ENCODE measurements around the gene LKAAEAR1.
A peak's percentile ranks its signal among the peaks of the same experiment; 100 is the strongest.

The LKAAEAR1 gene

DNA sequence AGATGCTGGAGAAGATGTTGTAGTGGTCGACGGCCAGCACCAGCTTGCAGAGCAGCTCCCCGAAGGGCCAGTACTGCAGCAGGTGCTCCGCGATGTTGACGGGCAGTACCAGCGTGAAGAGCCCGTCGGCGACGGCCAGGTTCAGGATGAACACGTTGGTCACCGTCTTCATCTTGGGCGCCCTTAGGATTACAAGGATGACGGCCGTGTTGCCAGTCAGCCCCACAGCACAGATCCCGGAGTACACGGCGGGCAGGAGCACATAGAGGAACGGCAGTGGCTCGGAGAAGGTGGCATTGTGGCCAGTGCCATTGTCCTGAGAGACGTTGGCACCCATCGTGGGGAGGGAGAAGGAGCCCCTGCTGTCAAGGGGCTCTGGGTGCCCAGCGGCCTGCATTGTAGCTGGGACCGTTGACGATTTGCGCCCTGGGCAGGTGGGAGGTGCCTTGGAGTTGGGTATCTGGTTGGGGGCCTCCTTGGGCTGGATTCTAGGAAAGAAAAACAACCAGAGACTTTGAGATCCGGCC, 22.3 kb upstream of the LKAAEAR1 start:
- no peaks in the 10 kb centered on the region for H3K4me1 Mint-ChIP-seq (ENCODE audit: low read depth)
- peaks cover 13% of the 10 kb centered on the region for H3K27me3 Mint-ChIP-seq (ENCODE audit: low read depth)
- H3K4me3 Mint-ChIP-seq: no peak overlapping the region
- no peak for DNase-seq (ENCODE audit: low spot score)
- no peaks in the 10 kb centered on the region for H3K9me3 Mint-ChIP-seq
- H3K36me3 Mint-ChIP-seq (ENCODE audit: low read depth): no peaks in the 10 kb centered on the region
- H3K27ac Mint-ChIP-seq: no peak overlapping the region

DNA sequence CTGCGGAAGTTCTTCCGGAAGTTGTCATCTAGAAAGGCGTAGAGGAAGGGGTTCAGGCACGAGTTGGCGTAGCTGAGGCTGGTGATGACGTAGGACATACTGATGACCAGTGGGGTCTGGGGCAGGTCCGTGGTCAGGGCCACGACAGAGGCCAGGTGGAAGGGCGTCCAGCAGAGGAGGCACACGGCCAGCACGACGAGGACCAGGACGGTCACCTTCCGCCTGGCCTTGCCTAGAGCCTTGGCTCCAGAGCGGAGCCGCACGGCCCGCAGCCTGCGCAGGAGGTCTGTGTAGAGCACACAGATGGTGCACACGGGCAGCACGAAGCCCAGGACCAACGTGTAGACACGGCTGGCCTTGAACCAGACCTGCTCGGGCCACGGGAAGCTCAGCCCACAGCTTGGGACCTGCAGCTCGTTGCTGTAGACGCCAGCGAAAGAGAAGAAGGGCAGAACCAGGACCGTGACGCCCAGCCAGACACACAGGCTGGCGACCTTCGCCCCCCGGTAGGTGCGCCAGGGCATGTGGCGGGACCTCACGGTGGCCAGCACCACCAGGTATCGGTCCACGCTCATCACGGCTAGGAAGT, 21.7 kb upstream of the LKAAEAR1 start:
- Mint-ChIP-seq H3K4me3 (no peak overlapping the region), H3K36me3 (ENCODE audit: low read depth) (no peaks in the 10 kb centered on the region), H3K27me3 (ENCODE audit: low read depth) (peaks cover 19% of the 10 kb centered on the region), H3K27ac (no peak overlapping the region), H3K4me1 (ENCODE audit: low read depth) (no peaks in the 10 kb centered on the region), H3K9me3 (no peaks in the 10 kb centered on the region)
- no peak for DNase-seq (ENCODE audit: low spot score)

DNA sequence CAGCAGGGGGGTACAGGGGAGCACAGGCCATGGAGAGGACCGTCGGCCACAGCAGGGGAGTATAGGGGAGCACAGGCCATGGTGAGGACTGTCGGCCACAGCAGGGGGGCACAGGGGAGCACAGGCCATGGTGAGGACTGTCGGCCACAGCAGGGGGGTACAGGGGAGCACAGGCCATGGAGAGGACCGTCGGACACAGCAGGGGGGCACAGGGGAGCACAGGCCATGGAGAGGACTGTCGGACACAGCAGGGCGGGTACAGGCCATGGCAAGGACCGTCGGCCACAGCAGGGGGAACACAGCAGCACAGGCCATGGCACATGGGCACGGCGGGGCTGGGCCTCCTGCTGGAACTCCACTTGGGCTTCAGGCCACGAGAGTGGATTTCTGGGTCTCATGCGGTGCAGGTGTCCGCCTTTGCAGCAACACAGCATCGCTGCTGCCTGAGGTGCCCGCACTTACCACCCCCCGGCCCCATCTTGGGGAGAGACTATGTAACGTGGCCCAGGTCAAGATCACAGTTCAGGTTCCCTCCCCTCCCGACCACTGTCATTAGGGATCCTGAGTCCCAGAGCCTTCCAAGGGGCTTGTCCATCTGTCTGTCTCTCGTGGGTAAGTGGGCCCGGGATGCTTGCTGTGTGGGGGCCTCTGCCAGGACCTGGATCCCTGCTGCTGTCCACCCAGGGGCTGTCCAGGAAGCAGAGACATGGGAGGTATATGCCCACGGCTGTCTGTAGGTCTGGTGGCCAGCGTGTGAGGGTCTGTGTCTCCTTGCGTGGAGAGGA, 20.7 kb upstream of the LKAAEAR1 start:
- Mint-ChIP-seq H3K36me3 (ENCODE audit: low read depth) (no peaks in the 10 kb centered on the region), H3K4me1 (ENCODE audit: low read depth) (no peaks in the 10 kb centered on the region), H3K9me3 (no peaks in the 10 kb centered on the region), H3K27ac (no peak overlapping the region), H3K4me3 (no peak overlapping the region), H3K27me3 (ENCODE audit: low read depth) (peaks cover 23% of the 10 kb centered on the region)
- DNase-seq (ENCODE audit: low spot score): no peak

DNA sequence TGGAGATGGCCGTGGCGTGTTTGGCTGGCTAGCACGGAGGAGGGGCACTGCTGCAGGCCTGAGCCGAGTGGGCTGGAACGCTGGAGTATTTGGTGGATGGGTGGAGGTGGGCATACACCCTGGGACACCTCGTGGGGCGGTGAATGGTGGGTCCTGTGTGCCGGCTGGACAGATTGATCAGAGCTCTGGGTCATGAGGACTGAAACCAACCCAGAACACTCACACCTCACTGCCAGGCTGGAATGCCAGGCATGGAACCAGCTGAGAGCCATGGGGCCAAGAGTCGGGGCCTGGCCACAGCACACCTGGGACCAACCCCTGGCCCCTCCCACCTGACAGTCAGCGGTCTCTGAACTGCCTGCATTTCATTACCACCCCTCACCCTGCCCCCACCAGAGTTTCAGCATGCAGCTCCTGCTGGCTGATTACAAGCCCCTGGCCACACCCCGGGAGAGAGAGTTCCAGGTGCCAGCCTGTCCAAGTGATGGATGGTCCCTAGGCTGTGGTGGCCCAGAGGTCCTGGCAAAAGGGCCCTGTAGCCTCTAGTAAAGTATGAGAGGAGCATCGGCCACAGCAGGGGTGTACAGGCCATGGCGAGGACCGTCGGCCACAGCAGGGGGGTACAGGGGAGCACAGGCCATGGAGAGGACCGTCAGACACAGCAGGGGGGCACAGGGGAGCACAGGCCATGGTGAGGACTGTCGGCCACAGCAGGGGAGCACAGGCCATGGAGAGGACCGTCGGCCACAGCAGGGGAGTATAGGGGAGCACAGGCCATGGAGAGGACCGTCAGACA, 19.9 kb upstream of the LKAAEAR1 start:
- Mint-ChIP-seq H3K4me1 (ENCODE audit: low read depth) (no peaks in the 10 kb centered on the region), H3K36me3 (ENCODE audit: low read depth) (no peaks in the 10 kb centered on the region), H3K27ac (no peak overlapping the region), H3K27me3 (ENCODE audit: low read depth) (peaks cover 23% of the 10 kb centered on the region), H3K9me3 (no peaks in the 10 kb centered on the region), H3K4me3 (no peak overlapping the region)
- DNase-seq (ENCODE audit: low spot score): no peak

DNA sequence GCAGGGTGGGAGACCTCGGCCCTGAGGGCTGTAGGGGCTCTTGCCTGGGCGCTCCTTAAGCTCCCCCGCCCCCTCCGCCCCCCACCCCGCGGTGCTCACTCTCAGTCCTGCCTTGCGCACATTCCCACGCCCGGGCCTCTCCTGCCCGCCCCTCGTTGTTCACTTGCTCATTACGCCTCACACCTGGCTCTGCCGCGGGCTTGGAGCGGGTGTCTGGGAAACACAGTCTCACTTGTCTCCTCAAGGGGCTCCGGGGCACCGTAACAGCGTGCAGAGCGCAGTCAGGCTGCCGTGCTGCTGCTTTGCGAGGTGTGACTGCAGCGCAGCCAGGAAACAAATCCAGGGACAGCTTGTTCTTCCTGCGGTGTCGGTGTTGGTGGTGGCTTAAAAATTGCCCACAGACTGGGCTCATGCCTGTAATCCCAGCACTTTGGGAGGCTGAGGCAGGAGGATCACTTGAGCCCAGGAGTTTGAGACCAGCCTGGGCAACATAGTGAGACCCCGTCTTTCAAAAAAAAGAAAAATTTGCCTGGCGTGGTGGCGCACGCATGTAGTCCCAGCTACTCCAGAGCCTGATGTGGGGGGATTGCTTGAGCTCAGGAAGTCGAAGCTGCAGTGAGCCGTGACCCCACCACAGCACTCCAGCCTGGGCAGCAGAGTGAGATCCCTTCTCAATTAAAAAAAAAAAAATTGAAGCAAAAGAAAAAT, 18.6 kb upstream of the LKAAEAR1 start:
- H3K4me1 Mint-ChIP-seq (ENCODE audit: low read depth): no peaks in the 10 kb centered on the region
- DNase-seq (ENCODE audit: low spot score): no peak
- H3K4me3 Mint-ChIP-seq: peak overlapping the region; percentile 48
- H3K27ac Mint-ChIP-seq: no peak overlapping the region
- H3K36me3 Mint-ChIP-seq (ENCODE audit: low read depth): no peaks in the 10 kb centered on the region
- H3K9me3 Mint-ChIP-seq: no peaks in the 10 kb centered on the region
- H3K27me3 Mint-ChIP-seq (ENCODE audit: low read depth): peaks cover 23% of the 10 kb centered on the region

DNA sequence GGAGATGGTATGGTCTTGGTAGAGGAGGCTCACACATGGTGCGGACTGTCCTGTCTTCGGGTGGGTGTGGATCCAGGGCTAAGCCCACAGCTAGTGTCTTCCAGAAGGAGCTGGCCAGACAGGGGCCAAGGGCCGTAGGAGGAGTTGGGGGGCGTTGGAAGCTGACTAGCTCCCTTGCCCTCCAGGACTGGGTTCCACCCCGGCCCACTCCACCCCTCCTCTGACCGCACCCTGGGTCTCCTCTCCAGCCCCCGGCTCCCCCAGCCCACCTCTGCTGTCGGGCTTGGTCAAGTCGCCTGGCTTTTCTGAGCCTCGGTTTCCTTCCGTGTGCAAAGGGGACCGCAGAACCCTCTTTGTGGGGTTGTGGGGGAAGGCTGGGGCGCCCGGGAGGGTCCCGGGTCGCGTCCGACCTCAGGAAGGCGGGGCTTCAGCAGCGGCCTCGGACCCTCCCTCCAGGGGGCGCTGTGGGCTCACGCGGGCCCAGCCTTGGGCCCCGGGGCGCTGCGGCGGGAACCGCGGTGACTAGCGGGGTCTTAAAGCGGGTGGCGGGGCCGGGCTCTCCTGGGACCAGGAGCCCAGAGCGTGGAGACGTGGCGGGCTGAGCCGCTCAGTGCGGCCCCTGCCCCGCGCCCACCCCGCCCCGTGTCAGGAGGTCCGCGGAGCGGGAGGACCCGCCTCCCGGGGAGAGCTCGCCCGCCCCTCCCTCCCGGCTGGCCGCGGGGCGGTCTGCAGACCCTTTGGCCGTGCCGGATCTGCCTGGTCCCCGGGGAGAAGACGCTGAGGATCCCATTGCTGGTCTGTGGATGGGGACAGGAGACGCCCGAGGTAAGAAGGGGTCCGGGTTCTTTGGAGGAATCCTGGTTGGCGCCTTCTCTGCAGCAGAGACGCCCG, 17.8 kb upstream of the LKAAEAR1 start:
- H3K4me3 Mint-ChIP-seq: peak overlapping the region; percentile 51
- peaks cover 23% of the 10 kb centered on the region for H3K27me3 Mint-ChIP-seq (ENCODE audit: low read depth)
- H3K4me1 Mint-ChIP-seq (ENCODE audit: low read depth): no peaks in the 10 kb centered on the region
- DNase-seq (ENCODE audit: low spot score): peak; percentile 62
- no peak overlapping the region for H3K27ac Mint-ChIP-seq
- peaks cover under 1% of the 10 kb centered on the region for H3K9me3 Mint-ChIP-seq
- H3K36me3 Mint-ChIP-seq (ENCODE audit: low read depth): no peaks in the 10 kb centered on the region

DNA sequence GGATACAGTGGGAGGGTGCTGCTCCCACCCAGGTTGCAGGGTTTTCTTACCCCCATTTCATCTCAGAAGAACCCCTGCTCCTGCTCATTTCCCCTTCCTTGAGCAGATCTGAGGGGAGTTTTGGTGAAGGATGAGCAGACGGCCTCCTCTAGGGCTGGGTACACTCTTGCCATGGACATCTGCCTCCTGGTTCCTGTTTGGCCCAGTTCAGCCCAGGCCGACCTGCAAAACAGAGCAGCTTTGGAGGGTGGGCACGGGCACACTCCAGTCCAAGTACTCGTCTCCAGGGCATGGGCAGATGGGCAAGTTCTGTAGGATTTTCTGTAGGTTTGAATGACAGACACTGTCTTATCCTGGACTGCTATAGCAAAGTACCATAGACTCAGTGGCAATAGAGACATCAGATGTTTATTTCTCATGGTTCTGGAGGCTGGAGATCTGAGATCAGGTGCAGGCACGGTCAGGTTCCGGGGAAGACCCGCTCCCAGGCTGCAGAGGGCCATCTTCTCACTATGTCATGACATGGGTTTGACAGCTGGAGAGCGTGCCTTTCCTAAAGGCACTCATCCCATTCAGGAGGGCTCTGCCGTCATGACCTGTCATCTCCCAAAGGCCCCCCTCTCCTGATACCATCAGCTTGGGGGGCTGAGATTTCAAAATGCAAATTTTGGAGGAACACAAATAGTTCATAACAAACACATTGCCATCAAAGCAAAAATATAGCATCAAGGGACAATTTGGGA, 16.9 kb upstream of the LKAAEAR1 start:
- no peak for DNase-seq (ENCODE audit: low spot score)

DNA sequence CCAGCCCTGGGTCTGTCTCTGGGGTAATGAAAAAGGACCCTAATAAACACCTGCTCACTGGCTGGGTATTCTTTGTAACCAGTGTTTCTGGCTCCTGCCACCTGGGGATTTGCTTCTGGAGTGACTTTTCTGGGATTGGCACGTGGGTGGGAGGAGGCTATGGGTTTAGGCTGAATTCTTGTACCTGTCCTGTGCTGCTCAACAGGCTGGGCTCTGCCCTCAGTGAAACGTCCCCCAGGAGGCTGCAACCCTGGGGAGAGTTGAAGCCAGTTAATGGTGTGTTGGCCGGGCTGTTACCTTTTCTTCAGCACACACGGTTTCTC, 16.3 kb upstream of the LKAAEAR1 start:
- H3K4me3 Mint-ChIP-seq: no peak overlapping the region
- no peak overlapping the region for H3K27ac Mint-ChIP-seq
- H3K27me3 Mint-ChIP-seq (ENCODE audit: low read depth): peaks cover 23% of the 10 kb centered on the region
- no peak for DNase-seq (ENCODE audit: low spot score)
- no peaks in the 10 kb centered on the region for H3K36me3 Mint-ChIP-seq (ENCODE audit: low read depth)
- no peaks in the 10 kb centered on the region for H3K4me1 Mint-ChIP-seq (ENCODE audit: low read depth)
- H3K9me3 Mint-ChIP-seq: peaks cover 5% of the 10 kb centered on the region

More for the DNA sequence above, 16.9 kb upstream of the LKAAEAR1 start:
- H3K27ac Mint-ChIP-seq: no peak overlapping the region
- H3K4me3 Mint-ChIP-seq: peak overlapping the region; percentile 51
- peaks cover 5% of the 10 kb centered on the region for H3K9me3 Mint-ChIP-seq
- peaks cover 23% of the 10 kb centered on the region for H3K27me3 Mint-ChIP-seq (ENCODE audit: low read depth)
- no peaks in the 10 kb centered on the region for H3K36me3 Mint-ChIP-seq (ENCODE audit: low read depth)
- H3K4me1 Mint-ChIP-seq (ENCODE audit: low read depth): no peaks in the 10 kb centered on the region

DNA sequence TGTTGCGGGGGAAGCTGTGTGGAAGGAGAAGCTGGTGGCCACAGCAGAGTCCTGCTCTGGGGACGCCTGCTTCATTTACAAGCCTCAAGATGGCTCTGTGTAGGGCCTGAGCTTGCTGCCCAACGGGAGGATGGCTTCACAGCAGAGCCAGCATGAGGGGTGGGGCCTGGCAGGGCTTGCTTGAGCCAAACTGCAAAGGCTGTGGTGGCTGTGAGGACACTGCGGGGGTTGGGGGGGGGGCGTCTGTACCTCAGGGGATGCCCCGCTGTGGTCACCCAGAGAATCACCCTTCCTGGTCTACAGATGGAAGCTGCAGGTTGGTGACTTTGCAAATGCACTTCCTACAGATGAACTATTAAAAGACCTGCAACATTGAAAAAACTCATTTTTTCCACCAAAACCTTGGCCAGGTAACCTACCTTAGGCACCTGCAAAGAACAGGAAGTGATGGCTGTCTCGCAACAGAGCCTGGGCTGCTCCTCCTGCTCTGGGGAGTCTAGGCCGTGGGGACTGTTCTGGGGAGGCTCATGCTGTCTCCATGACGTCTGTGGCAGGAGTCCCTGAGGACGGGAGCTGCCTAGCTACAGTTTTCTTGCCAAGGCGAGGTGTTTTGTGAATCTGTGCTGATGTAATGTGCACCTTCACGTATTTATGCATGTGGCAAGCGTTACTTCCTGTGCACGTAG, 15.8 kb upstream of the LKAAEAR1 start:
- Mint-ChIP-seq H3K27me3 (ENCODE audit: low read depth) (peaks cover 23% of the 10 kb centered on the region), H3K4me3 (no peak overlapping the region), H3K27ac (no peak overlapping the region), H3K9me3 (peaks cover 5% of the 10 kb centered on the region), H3K36me3 (ENCODE audit: low read depth) (no peaks in the 10 kb centered on the region), H3K4me1 (ENCODE audit: low read depth) (no peaks in the 10 kb centered on the region)
- no peak for DNase-seq (ENCODE audit: low spot score)

DNA sequence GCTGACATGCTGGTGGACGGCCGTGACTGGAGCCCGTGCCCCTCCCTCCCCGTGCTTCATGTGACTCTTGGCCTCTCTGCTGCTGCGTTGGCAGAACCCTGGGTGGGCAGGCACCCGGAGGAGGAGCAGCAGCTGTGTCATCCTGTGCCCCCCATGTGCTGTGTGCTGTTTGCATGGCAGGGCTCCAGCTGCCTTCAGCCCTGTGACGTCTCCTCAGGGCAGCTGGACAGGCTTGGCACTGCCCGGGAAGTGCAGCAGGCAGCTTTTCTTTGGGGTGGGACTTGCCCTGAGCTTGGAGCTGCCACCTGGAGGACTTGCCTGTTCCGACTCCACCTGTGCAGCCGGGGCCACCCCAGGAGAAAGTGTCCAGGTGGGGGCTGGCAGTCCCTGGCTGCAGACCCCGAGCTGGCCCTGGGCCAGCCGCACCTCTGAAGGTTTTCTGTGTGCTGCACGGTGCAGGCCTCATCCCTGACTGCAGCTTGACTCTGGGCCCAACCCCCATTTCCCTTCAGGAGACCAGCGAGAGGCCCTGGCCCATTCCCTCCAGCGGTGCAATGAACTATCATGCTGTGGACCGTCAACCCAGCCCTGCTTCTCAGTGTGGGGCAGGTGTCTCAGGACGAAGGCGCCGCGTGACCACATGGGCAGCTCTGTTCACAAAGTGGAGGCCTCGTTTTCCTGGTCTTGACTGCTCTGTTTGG, 15.0 kb upstream of the LKAAEAR1 start:
- Mint-ChIP-seq H3K4me1 (ENCODE audit: low read depth) (no peaks in the 10 kb centered on the region), H3K36me3 (ENCODE audit: low read depth) (no peaks in the 10 kb centered on the region), H3K27me3 (ENCODE audit: low read depth) (peaks cover 23% of the 10 kb centered on the region), H3K9me3 (peaks cover 5% of the 10 kb centered on the region), H3K4me3 (no peak overlapping the region), H3K27ac (no peak overlapping the region)
- DNase-seq (ENCODE audit: low spot score): no peak

DNA sequence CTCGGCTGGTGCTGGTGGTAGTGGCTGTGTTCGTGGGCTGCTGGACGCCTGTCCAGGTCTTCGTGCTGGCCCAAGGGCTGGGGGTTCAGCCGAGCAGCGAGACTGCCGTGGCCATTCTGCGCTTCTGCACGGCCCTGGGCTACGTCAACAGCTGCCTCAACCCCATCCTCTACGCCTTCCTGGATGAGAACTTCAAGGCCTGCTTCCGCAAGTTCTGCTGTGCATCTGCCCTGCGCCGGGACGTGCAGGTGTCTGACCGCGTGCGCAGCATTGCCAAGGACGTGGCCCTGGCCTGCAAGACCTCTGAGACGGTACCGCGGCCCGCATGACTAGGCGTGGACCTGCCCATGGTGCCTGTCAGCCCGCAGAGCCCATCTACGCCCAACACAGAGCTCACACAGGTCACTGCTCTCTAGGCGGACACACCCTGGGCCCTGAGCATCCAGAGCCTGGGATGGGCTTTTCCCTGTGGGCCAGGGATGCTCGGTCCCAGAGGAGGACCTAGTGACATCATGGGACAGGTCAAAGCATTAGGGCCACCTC, 14.3 kb upstream of the LKAAEAR1 start:
- peaks cover 20% of the 10 kb centered on the region for H3K27me3 Mint-ChIP-seq (ENCODE audit: low read depth)
- H3K4me1 Mint-ChIP-seq (ENCODE audit: low read depth): no peaks in the 10 kb centered on the region
- H3K36me3 Mint-ChIP-seq (ENCODE audit: low read depth): no peaks in the 10 kb centered on the region
- no peak overlapping the region for H3K27ac Mint-ChIP-seq
- H3K9me3 Mint-ChIP-seq: peaks cover 5% of the 10 kb centered on the region
- H3K4me3 Mint-ChIP-seq: no peak overlapping the region
- no peak for DNase-seq (ENCODE audit: low spot score)
